HG02885 (cell line): ENCODE data around the gene PLPPR1.
"Not testable (repeated sequence)": the region's sequence is repeated elsewhere in the genome, so short reads cannot be mapped to it uniquely, and the experiment has no call there.

Experiments
- ATAC-seq: cut with Tn5 transposase; IDR thresholded peaks from one replicate; pipeline ENCODE4 v1.9.1; 2021; ENCODE audit warnings: mild to moderate bottlenecking; ENCODE audit not compliant: unreplicated experiment, poor library complexity

Gene PLPPR1

GRCh38 chr9:101269591-101270283 lies 241.2 kb downstream of the PLPPR1 start:
- no peak for ATAC-seq

- no peak for ATAC-seq
Observed at GRCh38 chr9:101270302-101270701, 241.8 kb downstream of the PLPPR1 start.

GRCh38 chr9:101271102-101271501 lies 242.6 kb downstream of the PLPPR1 start:
- ATAC-seq: no peak

GRCh38 chr9:101274971-101275768 lies 246.6 kb downstream of the PLPPR1 start:
- ATAC-seq: no peak

GRCh38 chr9:101275769-101276250 lies 247.3 kb downstream of the PLPPR1 start:
- ATAC-seq: no peak

- not testable (repeated sequence) for ATAC-seq
Observed at GRCh38 chr9:101291043-101291442, 262.5 kb downstream of the PLPPR1 start.

GRCh38 chr9:101299901-101300300 lies 271.4 kb downstream of the PLPPR1 start:
- no peak for ATAC-seq

- ATAC-seq: no peak
Observed at GRCh38 chr9:101307051-101307450, 278.5 kb downstream of the PLPPR1 start.

- no peak for ATAC-seq
Observed at GRCh38 chr9:101307524-101308213, 279.1 kb downstream of the PLPPR1 start.

GRCh38 chr9:101309139-101309538 lies 280.6 kb downstream of the PLPPR1 start:
- no peak for ATAC-seq

GRCh38 chr9:101311191-101311590 lies 282.7 kb downstream of the PLPPR1 start:
- ATAC-seq: no peak

- peak; percentile 95 for ATAC-seq
Observed at GRCh38 chr9:101311758-101312420, 283.4 kb downstream of the PLPPR1 start.

- ATAC-seq: no peak
Observed at GRCh38 chr9:101312661-101313060, 284.1 kb downstream of the PLPPR1 start.

GRCh38 chr9:101315112-101315450 lies 286.6 kb downstream of the PLPPR1 start:
- no peak for ATAC-seq

- no peak for ATAC-seq
Observed at GRCh38 chr9:101317735-101318134, 289.2 kb downstream of the PLPPR1 start.

GRCh38 chr9:101323129-101323528 lies 294.6 kb downstream of the PLPPR1 start:
- no peak for ATAC-seq

- ATAC-seq: no peak
Observed at GRCh38 chr9:101324245-101324804, 295.8 kb downstream of the PLPPR1 start.

- ATAC-seq: no peak
Observed at GRCh38 chr9:101325053-101325452, 296.5 kb downstream of the PLPPR1 start.

- no peak for ATAC-seq
Observed at GRCh38 chr9:101326035-101326434, 297.5 kb downstream of the PLPPR1 start.

- no peak for ATAC-seq
Observed at GRCh38 chr9:101326501-101326900, 298.0 kb downstream of the PLPPR1 start.
